Hepatocyte (in vitro differentiated cells): Measurements from ENCODE around the gene GPATCH1.

ENCODE experiments used
- EZH2 ChIP-seq: fragments of 200-600 bp; sonication (generic); IDR thresholded peaks from 2 replicates; pipeline ENCODE4 v1.6.1; 2016; ENCODE audit warnings: antibody characterized with exemption, mild to moderate bottlenecking, borderline replicate concordance
- EZH2phosphoT487 ChIP-seq: fragments of 200-600 bp; sonication (generic); IDR thresholded peaks from one replicate; pipeline ENCODE4 v1.6.1; 2018; ENCODE audit warnings: antibody characterized with exemption, mild to moderate bottlenecking, low read depth, moderate library complexity; ENCODE audit not compliant: unreplicated experiment, severe bottlenecking
- TF ChIP-seq, protein P1 (sequence below): fragments of 200-600 bp; sonication (generic); IDR thresholded peaks from 2 replicates; pipeline ENCODE4 v1.5.1; 2016; ENCODE audit warnings: antibody characterized with exemption, mild to moderate bottlenecking; ENCODE audit not compliant: poor library complexity

DNA sequence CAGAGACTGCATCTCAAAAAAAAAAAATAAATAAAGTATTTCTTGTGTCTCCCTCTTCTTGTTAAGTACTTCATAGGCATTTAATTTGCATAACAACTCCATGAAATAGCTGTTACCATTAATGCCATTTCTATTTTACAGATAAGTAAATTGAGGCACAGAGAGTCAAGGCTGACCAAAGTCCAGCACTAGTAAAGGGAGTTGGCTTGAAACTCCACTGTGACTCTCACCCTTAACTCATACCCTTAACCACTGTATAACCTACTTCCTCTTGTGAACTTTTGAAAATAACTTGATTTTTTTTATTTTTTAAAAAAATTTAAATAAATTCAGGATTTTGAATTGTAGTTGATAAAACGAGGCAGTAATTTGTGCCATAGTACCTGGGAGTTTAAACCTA lies 6.0 kb downstream of the GPATCH1 start:
- TF ChIP-seq, protein P1, sequence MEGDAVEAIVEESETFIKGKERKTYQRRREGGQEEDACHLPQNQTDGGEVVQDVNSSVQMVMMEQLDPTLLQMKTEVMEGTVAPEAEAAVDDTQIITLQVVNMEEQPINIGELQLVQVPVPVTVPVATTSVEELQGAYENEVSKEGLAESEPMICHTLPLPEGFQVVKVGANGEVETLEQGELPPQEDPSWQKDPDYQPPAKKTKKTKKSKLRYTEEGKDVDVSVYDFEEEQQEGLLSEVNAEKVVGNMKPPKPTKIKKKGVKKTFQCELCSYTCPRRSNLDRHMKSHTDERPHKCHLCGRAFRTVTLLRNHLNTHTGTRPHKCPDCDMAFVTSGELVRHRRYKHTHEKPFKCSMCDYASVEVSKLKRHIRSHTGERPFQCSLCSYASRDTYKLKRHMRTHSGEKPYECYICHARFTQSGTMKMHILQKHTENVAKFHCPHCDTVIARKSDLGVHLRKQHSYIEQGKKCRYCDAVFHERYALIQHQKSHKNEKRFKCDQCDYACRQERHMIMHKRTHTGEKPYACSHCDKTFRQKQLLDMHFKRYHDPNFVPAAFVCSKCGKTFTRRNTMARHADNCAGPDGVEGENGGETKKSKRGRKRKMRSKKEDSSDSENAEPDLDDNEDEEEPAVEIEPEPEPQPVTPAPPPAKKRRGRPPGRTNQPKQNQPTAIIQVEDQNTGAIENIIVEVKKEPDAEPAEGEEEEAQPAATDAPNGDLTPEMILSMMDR: no peak
- no peak for TF ChIP-seq EZH2phosphoT487
- TF ChIP-seq EZH2: no peak
